ENCODE measurements around the gene PIM3.

Gene PIM3

GRCh38 chr22:50002791-50003190, 42.2 kb downstream of the PIM3 start:
- TF ChIP-seq, protein P1, sequence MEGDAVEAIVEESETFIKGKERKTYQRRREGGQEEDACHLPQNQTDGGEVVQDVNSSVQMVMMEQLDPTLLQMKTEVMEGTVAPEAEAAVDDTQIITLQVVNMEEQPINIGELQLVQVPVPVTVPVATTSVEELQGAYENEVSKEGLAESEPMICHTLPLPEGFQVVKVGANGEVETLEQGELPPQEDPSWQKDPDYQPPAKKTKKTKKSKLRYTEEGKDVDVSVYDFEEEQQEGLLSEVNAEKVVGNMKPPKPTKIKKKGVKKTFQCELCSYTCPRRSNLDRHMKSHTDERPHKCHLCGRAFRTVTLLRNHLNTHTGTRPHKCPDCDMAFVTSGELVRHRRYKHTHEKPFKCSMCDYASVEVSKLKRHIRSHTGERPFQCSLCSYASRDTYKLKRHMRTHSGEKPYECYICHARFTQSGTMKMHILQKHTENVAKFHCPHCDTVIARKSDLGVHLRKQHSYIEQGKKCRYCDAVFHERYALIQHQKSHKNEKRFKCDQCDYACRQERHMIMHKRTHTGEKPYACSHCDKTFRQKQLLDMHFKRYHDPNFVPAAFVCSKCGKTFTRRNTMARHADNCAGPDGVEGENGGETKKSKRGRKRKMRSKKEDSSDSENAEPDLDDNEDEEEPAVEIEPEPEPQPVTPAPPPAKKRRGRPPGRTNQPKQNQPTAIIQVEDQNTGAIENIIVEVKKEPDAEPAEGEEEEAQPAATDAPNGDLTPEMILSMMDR (IDR thresholded peaks at IDR 0.05; ENCODE audit: control insufficient read depth, extremely low read depth, insufficient read depth) = no peak
- DNase-seq (ENCODE audit: low read depth) = no peak
- no peak overlapping the region for H3K4me3 ChIP-seq (ENCODE audit: low read depth, low read length)

- DNase-seq (ENCODE audit: low read depth) = no peak
- TF ChIP-seq, protein P1 (IDR thresholded peaks at IDR 0.05; ENCODE audit: control insufficient read depth, extremely low read depth, insufficient read depth) = no peak
- no peak overlapping the region for H3K4me3 ChIP-seq (ENCODE audit: low read depth, low read length)
Measured at GRCh38 chr22:50004918-50005317, 44.3 kb downstream of the PIM3 start.

GRCh38 chr22:50007057-50007511, 46.5 kb downstream of the PIM3 start:
- DNase-seq (ENCODE audit: low read depth) = peak; percentile 96
- H3K4me3 ChIP-seq (ENCODE audit: low read depth, low read length) = no peak overlapping the region
- TF ChIP-seq, protein P1 (IDR thresholded peaks at IDR 0.05; ENCODE audit: control insufficient read depth, extremely low read depth, insufficient read depth) = no peak

DNA sequence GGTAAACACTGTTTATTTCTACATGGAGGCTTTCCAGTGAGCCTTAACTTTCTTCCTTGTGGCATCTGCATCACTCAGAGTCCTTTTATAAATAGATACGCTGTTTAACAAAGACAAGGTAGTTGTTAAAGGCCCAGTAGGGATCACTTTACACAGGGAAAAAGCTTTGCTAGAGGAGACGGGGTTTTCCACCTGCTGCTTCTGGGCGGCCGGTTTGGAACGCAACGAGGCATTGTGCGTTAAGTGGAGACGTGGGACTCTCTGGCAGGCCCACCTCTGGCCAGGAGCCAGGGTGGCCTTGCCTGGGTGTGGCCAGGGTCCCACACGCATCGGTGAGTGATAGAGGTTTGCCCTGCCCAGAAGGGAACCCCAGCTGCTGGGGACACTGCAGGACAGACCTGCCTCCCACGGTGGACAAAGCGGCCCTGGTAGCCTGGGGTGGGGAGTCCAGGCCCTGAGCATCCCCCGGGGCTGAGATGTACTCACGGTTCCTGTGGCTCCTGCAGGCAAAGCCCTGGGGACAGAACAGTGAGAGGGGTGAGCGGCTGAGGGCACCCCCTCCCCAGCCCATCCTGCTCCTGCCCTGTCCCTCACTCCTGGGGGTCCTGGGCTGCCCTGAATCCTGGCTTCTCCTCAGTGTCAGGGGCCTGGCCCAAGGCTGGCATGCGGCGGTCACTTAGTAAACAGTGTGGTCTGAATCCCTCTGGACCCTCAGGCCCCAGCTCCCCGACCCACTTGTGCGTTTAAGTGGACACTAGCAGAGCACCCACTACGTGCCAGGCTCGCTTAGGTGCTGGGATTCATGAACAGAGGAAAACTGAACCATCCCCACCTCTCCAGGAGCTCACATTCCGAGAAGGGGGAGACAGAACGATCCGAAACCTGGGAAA, 47.8 kb downstream of the PIM3 start:
- peak; percentile 67 for DNase-seq (ENCODE audit: low read depth)
- TF ChIP-seq, protein P1 (IDR thresholded peaks at IDR 0.05; ENCODE audit: control insufficient read depth, extremely low read depth, insufficient read depth) = no peak
- H3K4me3 ChIP-seq (ENCODE audit: low read depth, low read length) = no peak overlapping the region

DNA sequence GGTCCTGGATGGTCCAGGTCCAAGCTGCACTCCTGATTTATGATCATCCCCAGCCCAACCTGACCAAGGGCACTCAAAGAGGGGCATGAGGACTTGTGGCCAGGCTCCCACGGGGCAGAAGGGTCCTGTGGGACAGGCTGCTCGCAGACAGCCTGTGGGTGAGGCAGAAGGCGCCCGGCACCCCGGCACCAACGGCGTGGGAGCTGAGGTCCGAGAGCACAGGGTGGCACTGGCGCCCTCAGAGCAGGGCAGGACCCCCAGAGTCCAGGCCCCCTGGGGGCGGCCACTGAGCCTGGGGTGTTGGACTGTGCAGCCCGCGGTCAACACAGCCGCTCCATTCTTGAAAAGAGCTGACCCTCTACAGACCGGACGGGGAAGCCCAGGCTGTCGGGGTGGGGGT, 48.7 kb downstream of the PIM3 start:
- H3K4me3 ChIP-seq (ENCODE audit: low read depth, low read length) = no peak overlapping the region
- TF ChIP-seq, protein P1 (IDR thresholded peaks at IDR 0.05; ENCODE audit: control insufficient read depth, extremely low read depth, insufficient read depth) = no peak
- DNase-seq (ENCODE audit: low read depth) = no peak

DNA sequence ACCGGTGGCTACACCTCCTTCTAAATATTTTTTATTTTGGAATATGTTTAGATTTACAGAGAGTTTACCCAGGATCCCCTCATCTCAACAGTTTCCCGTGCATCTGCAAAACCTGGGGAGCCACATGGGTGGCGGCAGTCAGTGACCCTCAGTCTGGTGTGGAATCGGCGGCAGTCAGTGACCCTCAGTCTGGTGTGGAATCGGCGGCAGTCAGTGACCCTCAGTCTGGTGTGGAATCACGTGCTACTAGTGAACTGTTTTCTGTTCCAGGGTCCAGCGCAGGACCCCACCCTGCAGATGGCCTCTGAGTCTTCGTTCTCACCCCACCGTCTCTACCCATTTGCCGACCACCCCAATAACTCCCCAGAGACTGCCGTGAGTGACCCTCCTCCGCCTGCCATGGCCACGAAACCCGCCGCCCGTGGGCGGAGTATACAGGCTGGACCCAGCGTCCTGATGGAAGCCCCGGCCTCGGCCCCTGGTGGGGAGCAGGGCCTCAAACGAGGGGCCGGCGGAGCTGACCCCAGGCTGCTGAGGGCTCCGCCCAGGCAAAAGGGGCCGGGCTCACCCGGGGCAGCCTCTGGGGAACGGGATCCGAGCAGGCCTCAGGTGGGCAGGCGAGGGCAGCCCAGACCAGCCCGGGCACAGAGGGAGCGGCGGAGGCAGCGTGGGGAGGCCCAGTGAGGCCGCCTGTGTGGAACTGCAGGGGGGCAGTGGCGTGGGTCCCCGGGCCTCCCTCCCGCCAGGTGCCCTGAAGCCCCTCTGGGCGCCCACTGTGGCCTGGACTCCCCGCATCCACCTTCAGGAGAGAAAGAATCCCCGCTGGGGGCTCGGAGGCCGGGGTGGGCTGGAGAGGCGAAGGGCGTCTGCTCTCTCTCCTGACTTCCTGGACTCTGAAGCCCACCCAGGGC, 49.4 kb downstream of the PIM3 start:
- no peak for DNase-seq (ENCODE audit: low read depth)
- H3K4me3 ChIP-seq (ENCODE audit: low read depth, low read length) = no peak overlapping the region
- TF ChIP-seq, protein P1 (IDR thresholded peaks at IDR 0.05; ENCODE audit: control insufficient read depth, extremely low read depth, insufficient read depth) = no peak

Data from LNCaP clone FGC (cell line).